Midbrain (tissue), 1 donor: ENCODE measurements around the gene DCDC1.
"Not testable (repeated sequence)": the region's sequence is repeated elsewhere in the genome, so short reads cannot be mapped to it uniquely, and the experiment has no call there.

Experiments used
- DNase-seq: peaks from one replicate; lab custom pipeline; 2025; lab: John Stamatoyannopoulos, UW

The DCDC1 gene

DNA sequence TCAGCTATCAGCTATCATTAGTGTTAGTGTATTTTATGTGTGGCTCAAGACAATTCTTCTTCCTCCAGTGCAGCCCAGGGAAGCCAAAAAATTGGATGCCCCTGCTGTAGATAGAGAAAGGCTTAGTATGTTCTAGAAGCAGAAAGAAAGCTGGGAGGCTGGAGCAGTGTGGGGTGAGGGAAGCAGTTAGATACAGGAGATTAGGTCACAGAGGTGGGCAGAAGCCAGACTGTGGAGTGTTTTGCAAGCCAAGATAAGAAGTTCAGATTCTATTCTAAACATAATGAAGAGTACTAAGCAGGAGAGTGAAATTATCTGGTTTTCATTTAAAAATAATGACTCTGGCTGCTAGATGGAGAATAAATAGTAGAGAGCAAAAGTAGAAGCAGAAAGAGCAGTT is 381.7 kb downstream of the DCDC1 start:
- no peak for DNase-seq

DNA sequence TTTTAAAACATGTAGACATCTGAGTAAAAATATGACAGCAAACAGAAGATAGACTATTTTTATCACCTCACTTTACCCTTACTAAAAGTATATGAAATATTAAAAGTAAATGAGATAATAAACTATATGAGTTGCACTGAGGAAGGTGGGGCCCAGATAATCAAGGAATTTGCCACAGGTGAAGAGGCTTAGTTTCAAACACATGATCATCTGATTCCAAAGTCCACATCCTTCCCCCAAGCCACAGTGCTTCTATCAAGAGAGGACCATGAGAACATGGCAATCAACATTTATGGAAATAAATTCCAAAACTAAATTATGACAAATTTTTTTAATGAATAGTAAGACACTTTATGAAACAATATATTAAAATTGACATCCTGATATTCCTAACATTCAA is 384.0 kb downstream of the DCDC1 start:
- DNase-seq, result no peak

DNA sequence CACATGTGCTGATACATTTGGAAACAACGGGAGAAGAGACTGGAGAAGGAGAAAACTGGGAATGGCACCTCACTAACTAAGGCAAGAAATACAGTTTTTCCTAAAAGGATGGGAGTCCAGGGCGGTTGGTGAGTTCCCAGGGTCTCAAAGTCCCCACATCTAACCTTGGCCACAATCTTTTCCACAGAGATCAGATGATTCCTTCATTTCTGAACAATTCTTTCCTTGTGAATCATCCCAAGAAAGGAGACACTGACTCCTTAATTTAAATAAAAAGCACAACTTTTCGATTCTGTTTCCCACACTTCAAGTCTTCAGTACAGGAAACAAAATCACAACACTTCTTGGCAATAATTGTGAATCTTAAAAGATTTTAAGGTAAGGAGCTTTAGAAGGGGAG is 384.7 kb downstream of the DCDC1 start:
- DNase-seq, result no peak

DNA sequence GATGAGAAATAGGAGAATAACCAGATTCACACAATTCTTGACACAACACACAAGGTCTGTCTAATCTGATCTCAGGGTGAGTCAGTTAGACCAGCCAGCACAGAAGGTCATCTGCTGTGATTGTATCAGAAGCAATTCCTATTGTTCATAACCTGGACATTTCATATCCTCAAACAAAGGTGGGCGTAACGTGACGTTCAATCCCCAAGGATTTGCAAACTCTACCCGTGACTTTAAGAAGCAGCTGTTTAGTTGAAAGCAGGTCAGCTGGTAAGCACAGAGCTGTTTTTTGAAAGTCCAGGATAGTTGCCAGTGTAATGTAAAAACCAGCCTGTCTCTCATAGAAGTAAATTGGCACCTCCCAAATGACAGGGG is 385.1 kb downstream of the DCDC1 start:
- no peak for DNase-seq

DNA sequence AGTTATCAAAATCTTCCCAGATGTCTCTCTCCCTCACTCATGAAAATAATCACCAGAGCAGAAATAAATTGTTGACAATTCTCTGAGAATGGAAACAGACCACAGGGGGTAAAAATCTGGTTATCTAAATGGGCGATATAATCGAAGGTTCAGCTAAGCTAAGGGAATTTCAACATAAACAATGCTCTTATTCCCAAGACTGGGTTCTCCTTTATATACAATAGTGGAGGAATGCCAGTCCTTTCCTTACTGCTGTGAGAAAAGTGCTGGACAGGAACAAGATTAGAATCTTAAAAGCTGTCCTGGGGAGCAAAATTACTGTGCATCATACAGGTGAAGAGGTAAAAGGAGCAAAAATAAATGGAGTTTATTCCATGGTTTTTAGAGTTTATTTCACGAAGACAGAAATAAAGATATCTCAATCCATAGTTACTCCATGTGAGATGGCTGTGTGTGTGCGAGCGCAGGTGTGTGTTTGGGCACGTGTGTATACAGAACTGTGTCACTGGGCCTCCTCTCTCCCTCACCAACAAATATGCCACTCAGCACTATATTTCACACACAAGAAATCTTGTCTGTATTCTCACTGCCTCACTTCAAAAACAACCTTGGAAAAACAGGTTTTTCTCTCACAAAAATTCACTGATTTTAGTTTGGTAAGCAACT is 385.6 kb downstream of the DCDC1 start:
- no peak for DNase-seq

DNA sequence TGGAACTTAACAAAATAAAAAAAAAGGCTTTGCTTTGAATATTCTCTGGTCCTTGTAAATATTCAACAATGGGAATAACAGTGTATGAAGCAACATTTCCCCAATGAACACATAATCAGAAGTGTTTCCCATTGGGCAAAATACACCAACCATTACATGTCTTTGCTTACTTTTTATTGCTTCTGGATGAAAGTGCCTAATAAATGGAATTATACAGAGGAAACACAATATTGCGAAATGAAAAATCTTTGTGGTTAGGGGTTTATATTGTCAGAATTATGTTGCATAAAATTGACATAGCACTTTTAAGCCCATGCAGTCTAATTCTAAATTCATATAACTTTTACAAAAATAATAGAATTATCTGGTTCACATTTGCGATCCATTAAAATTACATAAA is 386.4 kb downstream of the DCDC1 start:
- no peak for DNase-seq

DNA sequence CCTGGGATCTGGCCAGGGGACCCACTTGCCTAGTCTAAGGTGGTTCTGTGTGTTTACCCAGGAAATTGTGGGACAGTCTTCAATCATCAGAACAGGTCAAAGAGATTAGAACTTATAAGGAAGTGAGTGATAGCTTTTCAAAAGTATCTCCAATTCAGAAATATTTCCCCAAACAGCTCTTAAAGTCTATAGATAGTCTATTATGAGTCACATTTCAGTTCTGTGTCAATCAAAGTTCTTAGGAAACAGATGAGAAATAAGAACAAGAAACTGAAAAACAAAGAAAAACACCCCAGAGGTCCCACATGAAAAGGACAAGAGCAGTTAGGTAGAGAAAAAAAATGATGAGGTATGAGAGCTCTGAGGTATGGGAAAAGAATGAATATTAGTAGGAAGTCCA is 402.0 kb downstream of the DCDC1 start:
- DNase-seq, result no peak

DNA sequence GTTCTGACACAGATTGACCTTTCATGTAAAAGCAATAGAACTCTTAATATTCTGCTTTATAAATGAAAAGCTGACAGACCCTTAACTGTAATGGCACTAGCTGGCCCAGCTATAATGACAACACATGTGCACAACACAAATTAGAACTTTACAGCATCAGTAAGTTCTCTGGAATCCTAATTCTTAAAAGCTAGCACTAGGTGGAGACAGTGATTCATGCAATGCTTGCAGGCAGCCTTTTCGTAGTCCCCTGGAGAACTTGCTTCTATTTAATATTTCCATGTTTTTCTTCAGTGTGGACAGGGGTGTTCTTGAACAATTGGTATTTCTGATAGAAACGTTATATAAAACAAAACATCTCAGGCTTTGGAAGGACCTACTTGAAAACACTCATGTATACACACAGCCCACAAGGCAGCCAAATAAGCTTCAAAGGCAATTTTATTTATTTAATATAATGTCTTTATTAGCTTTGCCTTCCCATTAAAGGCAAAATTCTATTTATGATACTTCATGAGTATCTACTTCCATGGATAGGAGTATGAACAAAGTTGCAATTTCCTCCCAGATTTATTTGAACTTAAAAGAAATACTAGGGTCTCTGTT is 409.0 kb downstream of the DCDC1 start:
- peak; percentile 35 for DNase-seq

DNA sequence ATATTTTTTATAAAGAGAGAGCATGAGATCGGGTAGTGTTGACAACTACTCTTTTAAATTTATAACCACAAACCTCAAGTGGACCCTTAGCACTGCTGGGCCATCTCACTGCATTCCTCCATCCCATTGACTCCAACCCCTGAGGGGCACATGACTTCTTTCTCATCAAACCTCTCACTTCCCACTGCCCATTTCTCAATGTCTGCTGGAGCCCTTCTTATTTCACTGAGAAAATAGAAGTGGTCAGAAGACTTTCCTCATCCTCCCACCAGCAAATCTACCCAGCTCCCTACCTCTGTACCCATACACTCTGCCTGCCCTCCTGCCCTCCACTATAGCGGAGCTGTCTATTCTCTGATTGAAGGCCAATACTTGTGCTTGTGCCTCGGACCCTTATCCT is 412.8 kb downstream of the DCDC1 start:
- no peak for DNase-seq

DNA sequence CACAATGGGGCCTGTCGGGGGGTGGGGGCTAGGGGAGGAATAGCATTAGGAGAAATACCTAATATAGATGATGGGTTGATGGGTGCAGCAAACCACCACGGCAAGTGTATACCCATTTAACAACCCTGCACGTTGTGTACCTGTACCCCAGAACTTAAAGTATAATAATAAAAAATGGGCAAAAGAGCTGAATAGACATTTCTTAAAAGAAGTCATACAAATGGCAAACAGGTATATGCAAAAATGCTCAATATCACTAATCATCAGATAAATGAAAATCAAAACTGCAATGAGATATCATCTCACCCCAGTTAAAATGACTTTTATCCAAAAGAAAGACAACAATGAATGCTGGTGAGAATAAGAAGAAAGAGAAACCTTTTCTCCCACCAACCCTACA is 419.7 kb downstream of the DCDC1 start:
- no peak for DNase-seq

DNA sequence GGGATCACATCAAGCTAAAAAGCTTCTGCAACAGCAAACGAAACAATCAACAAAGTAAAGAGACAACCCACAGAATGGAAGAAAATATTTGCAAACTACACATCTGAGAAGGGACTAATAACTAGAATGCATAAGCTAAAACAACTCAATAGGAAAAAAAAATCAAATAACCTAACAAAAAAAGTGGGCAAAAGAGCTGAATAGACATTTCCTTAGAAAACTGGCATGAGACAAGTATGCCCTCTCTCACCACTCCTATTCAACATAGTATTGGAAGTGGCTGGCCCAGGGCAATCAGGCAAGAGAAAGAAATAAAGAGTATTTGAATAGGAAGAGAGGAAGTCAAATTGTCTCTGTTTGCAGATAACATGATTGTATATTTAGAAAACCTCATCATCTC is 421.8 kb downstream of the DCDC1 start:
- DNase-seq, result not testable (repeated sequence)

DNA sequence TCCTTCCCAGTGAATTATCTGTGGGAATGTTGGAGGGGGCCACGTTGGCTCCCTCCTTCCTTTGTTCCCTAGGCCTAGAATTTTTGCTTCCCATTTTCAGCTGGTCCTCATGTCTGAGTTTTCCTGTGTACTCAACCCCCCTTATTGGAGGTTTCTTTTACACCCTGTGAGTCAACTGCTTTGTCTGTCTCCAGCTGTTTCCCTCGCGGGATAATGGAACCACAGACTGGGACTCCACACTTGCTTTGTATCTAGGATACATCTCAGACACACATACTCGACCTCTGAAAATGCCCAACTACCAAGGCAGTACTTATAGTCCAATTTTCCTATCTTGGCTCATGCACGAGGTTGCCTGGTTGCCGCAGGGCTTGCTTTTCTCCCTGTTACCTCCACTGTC is 430.7 kb downstream of the DCDC1 start:
- DNase-seq, result no peak

DNA sequence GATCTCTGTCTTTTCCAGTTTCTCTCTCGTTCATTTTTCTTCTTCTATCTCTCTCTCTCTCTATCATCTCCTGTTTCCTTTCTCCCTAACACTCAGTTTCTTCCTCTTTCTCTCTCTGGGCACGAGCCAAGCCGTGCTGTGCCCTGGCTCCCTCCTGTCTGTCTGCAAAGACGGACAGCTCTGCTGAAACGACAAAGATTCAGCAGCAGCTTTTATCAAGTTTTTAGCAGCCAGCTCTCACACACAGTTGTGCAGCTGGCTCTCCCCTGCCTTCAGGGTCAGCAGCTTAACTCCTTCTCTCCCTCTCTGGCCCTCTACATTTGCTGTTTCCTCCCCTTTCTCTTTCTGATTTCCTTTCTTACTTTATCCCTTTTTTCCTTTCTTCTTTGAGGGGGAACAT is 431.4 kb downstream of the DCDC1 start:
- DNase-seq, result no peak

DNA sequence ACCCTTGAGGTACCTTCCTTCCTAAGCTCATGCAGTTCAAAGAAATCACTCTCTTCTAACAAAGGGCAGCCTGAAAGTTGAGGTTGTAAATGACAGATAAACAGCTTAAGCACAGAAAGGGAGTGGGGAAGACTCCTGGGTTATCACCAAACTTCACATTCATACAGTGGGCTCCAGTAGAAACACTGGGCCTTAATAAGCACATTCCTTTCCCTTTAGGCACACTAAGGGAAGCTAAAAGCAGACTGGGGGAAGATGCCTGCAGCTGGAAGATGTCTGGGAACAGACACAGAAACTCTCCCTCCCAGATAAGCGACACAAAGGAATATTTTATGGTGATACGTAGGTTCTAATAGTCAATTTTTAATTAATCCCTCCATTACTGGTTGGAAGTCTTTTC is 433.0 kb downstream of the DCDC1 start:
- DNase-seq, result no peak

DNA sequence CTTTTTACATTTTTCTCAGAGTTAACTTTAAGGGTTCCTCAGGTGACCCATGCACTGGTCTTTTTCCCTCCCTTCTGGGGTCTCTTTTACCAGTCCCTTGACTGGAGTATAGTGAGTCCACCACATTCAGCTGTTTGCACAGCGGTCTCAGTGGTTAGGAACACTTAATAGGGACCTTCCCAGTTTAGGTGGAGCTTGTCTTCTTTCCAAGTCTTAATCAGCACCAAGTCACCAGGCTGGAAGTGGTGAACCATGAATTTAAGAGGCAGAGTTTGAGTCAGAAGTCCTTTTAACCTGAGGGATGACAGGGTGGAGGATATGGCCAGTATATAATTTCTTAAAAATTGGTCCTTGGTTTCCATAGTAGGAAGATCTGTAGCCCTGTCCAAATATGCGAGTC is 433.7 kb downstream of the DCDC1 start:
- no peak for DNase-seq

DNA sequence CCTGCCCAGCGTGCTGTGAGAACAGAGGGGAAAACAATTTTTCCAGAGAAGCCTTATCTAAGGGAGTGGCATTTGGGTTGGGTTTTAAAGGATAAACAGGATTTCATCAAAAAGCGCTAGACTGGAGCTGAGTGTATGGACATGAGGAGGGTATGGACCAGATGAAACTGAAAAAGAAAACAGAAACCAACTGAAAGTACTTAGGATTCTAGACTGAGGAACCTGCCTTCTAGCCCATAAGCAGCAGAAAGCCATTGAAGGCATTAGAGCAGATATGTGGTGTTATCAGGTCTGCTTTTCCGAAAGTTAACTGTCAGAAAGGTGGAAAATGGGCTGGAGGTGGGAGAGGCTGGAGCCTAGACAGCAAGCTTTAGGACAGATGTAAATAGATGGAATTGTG is 443.4 kb downstream of the DCDC1 start:
- no peak for DNase-seq

DNA sequence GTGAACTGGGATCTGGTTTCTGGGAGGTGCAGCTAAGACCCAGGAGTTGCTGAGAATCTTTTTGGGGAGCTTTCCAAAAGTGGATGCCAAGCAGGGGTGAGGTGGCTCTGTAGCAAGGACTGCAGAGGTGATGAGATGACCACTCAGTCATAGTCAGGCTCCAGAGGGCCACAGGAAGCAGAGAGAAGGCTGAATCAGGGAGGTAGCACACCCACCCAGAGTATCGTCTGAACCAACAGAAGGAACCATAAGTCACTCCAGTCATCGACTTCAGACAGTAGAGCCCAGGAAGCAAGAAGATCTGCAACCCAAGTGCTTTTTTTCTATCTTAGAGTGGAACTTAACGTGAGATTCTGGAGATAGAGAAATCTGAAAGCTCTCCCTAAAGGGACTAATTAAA is 447.7 kb downstream of the DCDC1 start:
- DNase-seq, result no peak

DNA sequence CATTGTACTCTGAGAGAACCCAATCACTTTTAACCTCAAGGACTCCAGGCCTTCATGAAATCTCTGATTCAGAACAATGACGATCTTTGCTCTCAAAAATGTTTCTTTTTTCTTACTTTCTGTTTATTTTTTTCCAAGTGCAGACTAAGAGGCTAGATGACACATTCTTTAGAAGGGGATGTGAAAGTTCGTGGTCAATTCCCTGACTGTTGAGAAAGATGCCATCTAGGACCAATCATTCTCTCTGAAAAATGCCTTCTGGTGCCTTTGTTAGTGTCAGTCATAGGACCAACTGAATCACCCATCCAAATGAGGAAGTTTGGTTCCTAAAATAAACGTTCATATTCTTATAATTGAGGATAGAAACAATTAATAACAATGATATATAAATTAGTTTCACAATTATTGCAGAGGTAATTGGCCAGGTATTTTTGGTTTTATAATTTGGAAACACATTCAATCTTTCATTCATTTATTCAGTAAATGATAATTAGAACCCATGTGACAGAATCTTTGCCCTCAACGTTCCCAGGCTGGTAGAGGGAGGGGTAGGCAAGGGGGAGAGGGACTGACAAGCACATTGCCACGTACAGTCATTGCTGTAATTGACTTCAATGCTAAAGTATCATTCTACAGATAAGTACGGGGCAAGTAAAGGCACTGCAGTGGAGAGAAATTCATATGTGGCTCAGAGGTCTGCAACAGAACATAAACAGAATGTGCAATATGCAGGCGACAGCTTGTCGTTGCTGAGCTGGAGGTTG is 450.0 kb downstream of the DCDC1 start:
- peak; percentile 36 for DNase-seq

DNA sequence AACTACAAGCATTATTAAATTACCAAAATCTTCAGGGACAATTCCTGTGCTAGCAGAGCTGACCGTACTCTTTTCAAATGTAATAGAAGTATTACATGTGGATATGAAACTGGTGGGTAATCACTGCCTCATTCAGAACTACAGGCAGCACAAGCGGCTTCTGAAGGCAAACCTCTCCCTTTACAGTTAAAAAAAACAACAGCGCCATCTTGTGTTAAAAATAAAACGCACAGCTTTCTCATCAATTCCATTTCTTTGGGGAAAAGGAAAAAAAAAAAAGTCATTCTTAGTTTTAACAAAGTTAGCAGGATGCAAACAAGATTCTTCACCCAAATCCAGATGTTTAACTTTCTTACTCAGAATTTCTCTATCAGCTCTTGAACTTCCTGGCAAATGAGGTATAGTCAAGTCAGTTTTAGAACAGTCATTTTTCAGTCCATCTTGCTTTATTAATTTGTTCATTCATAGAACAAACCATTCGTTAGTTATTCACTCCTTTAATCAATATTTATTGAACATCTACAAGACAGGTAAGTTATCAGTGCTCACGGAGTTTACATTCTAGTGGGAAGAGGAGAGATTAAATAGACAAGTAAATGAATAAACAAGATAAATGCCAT is 451.6 kb downstream of the DCDC1 start:
- DNase-seq, result peak; percentile 69

DNA sequence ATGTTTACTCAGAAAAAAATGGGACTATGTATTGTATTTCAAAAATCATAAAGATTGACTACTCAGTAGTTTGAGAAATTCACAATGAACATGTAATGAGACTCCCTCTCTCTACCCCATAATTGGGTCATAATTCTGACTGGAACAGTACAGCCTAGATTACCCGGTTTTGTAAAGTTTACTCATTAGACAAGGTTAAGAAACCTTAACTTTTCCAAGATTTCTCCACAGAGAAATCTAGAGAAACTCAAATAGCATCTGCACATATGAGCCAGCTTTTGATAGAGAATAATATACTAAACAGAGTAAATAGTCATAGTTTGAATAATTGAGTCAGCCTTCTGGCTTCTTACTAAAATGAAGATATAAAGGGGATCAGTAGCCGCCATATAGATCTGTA is 452.3 kb downstream of the DCDC1 start:
- no peak for DNase-seq

DNA sequence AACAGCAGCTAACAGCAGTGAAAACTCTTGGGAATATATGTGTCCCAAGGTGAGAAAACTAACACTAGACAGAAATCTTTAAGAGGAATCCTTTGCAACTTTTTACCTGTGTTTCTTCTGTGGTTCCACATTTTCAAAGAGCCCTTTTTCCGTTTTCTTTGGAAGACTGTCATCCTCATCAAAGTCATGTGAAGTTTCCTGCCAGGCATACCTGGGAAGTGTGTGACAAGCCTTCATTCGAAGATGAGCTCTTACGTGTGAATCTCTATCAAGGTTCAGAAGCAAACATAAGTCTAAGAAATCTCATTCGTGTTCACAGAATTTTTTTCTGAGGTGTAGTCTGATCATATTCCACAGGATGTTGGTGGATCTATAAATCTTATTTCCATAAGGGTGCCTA is 452.8 kb downstream of the DCDC1 start:
- no peak for DNase-seq

DNA sequence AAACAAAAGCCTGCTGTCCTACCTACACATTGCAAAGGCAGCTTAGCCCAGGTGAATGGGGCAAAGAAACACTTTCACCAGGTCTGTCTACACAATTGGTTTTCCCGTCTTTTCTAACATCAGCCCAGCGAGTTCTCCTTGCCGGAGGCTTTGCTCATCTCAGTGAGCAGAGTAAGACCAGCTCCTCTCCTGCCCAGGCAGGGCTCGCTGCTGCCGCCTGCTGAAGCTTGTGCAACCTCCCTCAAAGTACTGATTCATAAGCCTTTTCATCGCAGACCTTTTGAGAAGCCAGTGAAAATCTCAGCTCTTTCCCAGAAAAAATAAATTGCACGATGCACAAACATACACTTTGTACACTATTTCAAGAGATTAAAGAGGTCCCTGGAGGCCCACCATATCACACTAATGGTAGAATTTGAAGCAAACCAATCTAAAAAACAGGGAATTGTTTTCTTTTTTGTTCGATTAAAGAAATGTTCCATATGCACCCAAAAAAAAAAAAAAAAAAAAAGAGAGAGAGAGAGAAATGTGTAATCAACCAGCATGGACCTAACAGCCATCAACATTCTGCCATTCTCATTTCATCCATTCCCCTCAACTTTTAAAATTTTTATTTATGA is 455.3 kb downstream of the DCDC1 start:
- peak; percentile 72 for DNase-seq

DNA sequence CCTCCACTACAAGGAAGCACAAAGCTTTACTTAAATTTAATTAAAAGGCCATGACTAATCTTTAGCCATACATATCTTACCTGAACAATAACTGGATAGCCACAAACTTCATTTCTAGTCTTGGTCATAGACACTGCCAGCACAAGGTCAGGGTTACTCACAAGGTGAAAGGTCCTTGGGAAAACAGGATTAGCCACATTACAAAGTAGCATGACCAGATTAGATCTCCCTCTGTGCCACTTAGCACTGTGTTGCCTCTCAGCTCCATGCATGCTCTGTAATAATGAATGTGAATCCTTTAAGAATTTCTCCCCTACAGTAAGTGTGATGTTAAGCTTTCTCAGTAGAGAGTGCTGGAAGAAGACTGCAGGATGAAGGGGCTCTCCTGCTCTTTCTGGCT is 458.3 kb downstream of the DCDC1 start:
- no peak for DNase-seq
